ENCODE measurements around the gene SFXN3.

DNA sequence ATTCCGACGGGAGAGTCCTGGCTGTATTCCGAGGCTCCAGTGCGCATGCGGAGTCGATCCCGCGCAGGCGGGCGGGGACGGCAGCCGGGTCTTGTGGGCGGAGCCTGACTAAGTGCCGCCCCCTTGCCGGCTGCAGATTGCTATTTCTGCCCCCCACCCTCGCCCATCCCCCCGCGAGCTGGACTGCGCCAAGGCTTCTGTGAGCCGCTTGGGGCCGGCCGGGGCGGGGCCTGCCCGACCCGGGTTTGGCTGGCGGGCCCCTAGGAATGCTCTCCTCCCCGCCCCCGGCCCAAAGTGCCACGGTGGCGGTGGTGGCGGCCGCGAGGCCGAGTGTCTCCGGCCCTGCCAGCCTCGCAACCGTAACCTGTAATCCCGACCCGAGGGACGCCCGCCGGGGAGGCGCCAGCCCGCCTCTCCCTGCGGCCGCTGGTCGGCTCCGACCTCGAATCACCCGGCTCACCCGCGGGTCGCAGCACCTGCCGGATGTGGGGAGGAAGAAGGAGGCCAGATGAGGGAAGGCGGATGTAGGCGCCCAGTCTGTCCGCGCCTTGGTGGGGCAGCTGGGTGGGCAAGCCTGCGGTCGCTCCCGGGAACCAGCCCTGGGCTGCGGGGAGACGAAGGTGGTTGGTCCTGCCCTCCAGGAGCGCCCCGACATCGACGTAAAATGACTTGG, 30.1 kb downstream of the SFXN3 start:
- TF ChIP-seq ZNF34 (CRISPR knock-in tag; IDR thresholded peaks at IDR 0.05; ENCODE audit: borderline replicate concordance) (no peak), MLX (CRISPR knock-in tag; IDR thresholded peaks at IDR 0.05) (no peak), JUND (CRISPR knock-in tag; IDR thresholded peaks at IDR 0.05) (no peak), PBX2 (CRISPR knock-in tag; IDR thresholded peaks at IDR 0.05) (no peak), TCF12 (IDR thresholded peaks at IDR 0.05) (no peak), TCF12 (CRISPR knock-in tag; IDR thresholded peaks at IDR 0.05) (peak; percentile 92; the same call in 1 of the 2 replicates), MAFK (conservative IDR thresholded peaks at IDR 0.05 in 1 of 2, IDR thresholded peaks at IDR 0.05 in 1 of 2; ENCODE audit: low read length in 2 of 2) (no peak), FOXA1 (IDR thresholded peaks at IDR 0.05) (no peak), FOXA1 (CRISPR knock-in tag; IDR thresholded peaks at IDR 0.05) (no peak), HNRNPUL1 (IDR thresholded peaks at IDR 0.05; ENCODE audit: low read depth, low read length) (no peak), ZNF558 (CRISPR knock-in tag; IDR thresholded peaks at IDR 0.05; ENCODE audit: borderline replicate concordance) (peak; percentile 73; the same call in 1 of the 2 replicates), BRF2 (CRISPR knock-in tag; IDR thresholded peaks at IDR 0.05) (0 out of 2 replicates have a peak, but pooled peaks have one; percentile 46)
- TF ChIP-seq, protein P1, sequence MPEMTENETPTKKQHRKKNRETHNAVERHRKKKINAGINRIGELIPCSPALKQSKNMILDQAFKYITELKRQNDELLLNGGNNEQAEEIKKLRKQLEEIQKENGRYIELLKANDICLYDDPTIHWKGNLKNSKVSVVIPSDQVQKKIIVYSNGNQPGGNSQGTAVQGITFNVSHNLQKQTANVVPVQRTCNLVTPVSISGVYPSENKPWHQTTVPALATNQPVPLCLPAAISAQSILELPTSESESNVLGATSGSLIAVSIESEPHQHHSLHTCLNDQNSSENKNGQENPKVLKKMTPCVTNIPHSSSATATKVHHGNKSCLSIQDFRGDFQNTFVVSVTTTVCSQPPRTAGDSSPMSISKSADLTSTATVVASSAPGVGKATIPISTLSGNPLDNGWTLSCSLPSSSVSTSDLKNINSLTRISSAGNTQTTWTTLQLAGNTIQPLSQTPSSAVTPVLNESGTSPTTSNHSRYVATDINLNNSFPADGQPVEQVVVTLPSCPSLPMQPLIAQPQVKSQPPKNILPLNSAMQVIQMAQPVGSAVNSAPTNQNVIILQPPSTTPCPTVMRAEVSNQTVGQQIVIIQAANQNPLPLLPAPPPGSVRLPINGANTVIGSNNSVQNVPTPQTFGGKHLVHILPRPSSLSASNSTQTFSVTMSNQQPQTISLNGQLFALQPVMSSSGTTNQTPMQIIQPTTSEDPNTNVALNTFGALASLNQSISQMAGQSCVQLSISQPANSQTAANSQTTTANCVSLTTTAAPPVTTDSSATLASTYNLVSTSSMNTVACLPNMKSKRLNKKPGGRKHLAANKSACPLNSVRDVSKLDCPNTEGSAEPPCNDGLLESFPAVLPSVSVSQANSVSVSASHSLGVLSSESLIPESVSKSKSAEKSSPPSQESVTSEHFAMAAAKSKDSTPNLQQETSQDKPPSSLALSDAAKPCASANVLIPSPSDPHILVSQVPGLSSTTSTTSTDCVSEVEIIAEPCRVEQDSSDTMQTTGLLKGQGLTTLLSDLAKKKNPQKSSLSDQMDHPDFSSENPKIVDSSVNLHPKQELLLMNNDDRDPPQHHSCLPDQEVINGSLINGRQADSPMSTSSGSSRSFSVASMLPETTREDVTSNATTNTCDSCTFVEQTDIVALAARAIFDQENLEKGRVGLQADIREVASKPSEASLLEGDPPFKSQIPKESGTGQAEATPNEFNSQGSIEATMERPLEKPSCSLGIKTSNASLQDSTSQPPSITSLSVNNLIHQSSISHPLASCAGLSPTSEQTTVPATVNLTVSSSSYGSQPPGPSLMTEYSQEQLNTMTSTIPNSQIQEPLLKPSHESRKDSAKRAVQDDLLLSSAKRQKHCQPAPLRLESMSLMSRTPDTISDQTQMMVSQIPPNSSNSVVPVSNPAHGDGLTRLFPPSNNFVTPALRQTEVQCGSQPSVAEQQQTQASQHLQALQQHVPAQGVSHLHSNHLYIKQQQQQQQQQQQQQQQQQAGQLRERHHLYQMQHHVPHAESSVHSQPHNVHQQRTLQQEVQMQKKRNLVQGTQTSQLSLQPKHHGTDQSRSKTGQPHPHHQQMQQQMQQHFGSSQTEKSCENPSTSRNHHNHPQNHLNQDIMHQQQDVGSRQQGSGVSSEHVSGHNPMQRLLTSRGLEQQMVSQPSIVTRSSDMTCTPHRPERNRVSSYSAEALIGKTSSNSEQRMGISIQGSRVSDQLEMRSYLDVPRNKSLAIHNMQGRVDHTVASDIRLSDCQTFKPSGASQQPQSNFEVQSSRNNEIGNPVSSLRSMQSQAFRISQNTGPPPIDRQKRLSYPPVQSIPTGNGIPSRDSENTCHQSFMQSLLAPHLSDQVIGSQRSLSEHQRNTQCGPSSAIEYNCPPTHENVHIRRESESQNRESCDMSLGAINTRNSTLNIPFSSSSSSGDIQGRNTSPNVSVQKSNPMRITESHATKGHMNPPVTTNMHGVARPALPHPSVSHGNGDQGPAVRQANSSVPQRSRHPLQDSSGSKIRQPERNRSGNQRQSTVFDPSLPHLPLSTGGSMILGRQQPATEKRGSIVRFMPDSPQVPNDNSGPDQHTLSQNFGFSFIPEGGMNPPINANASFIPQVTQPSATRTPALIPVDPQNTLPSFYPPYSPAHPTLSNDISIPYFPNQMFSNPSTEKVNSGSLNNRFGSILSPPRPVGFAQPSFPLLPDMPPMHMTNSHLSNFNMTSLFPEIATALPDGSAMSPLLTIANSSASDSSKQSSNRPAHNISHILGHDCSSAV (CRISPR knock-in tag; IDR thresholded peaks at IDR 0.05; ENCODE audit: borderline replicate concordance), result no peak
- TF ChIP-seq, protein P2, sequence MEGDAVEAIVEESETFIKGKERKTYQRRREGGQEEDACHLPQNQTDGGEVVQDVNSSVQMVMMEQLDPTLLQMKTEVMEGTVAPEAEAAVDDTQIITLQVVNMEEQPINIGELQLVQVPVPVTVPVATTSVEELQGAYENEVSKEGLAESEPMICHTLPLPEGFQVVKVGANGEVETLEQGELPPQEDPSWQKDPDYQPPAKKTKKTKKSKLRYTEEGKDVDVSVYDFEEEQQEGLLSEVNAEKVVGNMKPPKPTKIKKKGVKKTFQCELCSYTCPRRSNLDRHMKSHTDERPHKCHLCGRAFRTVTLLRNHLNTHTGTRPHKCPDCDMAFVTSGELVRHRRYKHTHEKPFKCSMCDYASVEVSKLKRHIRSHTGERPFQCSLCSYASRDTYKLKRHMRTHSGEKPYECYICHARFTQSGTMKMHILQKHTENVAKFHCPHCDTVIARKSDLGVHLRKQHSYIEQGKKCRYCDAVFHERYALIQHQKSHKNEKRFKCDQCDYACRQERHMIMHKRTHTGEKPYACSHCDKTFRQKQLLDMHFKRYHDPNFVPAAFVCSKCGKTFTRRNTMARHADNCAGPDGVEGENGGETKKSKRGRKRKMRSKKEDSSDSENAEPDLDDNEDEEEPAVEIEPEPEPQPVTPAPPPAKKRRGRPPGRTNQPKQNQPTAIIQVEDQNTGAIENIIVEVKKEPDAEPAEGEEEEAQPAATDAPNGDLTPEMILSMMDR (CRISPR knock-in tag; IDR thresholded peaks at IDR 0.05), result peak; percentile 27
